LoVo (cell line): Measurements from ENCODE around the gene LRRTM4.
A peak's percentile ranks its signal among the peaks of the same experiment; 100 is the strongest.

Source experiments
- DNase-seq: peaks from one replicate; pipeline ENCODE4 v3.0.0-alpha.2; 2016; ENCODE audit warnings: low spot score

Gene LRRTM4

DNA sequence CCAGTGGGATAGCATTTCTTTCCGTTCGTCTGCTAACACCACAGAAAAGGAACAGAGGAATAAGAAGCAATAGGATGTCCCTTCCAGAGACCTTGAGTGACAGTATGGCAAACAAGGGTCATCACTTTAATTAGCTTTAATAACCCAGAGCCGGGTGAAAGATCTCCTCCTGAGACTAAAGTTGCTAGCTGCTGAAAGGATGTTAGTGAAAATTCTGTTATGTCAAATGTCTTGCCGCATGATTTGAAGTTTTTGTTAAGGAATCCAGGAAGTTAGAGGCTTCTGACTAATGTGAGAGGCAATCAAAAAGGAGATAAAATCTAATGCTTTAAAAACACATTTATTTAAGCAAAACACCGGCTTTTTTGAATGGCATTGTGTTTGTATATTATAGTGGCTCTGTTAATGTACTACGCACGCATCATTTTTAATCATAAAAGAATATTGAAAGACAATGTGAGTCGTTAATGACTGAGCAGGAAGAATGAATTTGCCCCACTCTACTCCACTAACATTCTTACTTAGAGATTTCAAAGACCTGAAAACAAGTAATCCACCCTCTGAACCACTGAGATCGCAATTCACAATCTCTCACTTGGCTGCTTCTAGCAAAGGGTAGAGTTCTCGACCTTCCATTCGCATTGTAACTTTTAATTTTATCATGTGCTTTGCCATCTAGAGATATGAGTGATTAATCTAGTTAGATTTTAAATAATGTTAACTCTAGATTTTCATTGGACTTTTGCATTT lies 536.6 kb downstream of the LRRTM4 start:
- DNase-seq = no peak

GRCh38 chr2:76984359-76984758 lies 537.8 kb downstream of the LRRTM4 start:
- no peak for DNase-seq

DNA sequence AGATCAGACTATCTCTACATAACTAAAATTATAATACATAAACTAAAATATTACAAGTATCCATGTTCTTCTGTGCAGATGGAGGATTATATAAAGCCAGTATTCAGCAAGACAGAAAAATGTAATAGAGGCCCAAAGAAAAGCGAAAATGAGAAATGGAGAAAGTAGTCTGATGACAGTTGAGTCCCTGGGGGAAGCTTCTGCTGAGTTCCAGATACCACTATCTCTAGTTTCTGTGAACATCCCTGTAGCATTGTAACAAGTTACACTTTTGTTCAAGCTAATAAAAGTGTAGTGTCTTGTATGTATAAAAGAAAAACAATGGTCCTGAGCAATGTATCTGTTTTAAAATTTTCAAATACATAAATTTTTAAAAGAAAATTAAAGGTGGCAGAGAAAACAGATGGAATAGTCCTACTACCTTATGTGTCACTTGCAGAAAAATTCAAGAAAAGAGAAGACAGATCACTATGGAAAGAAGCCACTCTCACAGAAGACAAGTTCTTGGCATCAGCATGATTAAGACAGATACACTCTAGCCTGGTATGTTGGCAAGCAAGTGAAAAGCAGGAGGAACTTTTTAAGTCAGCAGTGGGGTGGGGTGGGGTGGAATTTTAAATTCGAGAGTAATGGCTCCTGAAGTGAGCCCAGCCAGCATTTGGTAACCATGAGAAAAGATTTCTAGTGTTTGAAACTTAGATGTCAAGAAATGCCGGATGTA lies 541.9 kb downstream of the LRRTM4 start:
- DNase-seq = no peak

DNA sequence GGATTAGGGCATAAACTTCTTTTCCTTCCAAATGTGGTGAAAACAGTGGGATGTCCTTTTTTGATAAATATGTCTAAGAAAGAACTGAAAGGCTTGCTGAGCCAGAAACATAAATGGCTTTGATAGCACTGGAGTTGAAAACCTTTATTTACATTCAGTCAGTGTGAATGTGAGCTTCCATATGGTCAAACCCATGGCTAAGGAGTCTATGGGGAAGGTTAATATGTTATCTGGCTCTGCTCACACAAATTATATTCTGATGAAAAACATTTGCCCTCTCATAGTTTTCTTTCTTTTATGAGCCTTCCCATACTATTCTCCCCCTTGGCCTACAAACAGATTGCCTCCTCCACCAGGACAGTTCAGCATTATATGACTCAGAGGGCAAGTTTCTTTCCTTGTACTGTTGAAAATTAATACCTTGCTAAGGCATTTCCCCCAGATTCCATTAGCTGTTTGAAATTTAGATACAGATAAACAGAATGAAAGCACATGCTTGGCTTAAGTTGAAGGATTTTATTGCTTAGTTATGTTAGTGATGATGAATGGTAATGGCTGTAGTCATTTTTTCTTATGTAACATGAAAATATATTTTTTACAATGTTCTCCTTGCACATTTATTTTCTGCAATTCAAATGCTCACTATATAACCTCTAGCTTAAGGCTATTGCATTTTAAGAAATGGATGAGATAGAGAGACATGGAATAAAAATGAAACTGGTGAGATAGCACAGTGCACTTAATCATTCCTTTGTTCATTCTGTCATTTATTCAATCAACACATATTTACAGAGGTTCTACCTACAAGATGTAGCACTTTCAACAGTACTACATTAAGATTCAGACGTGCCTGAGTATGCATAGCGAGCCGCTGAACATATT lies 544.1 kb downstream of the LRRTM4 start:
- no peak for DNase-seq

GRCh38 chr2:76975752-76976151 lies 546.4 kb downstream of the LRRTM4 start:
- no peak for DNase-seq

- no peak for DNase-seq
Measured at GRCh38 chr2:76973610-76974009, 548.6 kb downstream of the LRRTM4 start.

GRCh38 chr2:76965772-76966171 lies 556.4 kb downstream of the LRRTM4 start:
- no peak for DNase-seq

- no peak for DNase-seq
Measured at GRCh38 chr2:76958749-76959148, 563.4 kb downstream of the LRRTM4 start.

DNA sequence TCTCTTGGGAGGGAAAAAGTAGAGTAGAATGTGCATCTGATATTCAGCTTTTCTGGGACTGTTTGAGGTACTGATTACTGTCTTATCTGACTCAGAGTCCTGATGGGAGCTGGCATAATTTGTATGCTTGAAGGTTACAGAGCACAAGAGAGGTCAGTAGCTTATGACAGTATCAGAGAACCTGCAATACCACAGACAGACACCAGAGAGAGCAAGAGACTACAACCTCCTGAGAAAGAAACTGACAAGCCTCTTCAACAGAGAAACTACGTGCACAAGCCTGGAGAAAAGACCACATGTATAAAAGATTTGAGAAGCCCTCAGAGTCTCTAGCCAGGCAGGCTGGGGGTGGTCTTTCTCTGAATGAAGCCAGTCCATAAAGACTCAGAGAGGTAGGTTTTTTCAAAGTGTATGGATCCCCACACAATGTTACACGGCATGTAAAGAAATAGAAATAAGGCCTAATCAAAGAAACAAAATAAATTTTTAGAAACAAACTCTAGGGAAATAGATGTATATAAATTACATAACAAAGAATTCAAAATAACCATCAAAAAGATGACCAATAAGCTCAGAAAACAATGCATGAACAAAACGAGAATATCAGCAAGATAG lies 568.3 kb downstream of the LRRTM4 start:
- peak; percentile 48 for DNase-seq

DNA sequence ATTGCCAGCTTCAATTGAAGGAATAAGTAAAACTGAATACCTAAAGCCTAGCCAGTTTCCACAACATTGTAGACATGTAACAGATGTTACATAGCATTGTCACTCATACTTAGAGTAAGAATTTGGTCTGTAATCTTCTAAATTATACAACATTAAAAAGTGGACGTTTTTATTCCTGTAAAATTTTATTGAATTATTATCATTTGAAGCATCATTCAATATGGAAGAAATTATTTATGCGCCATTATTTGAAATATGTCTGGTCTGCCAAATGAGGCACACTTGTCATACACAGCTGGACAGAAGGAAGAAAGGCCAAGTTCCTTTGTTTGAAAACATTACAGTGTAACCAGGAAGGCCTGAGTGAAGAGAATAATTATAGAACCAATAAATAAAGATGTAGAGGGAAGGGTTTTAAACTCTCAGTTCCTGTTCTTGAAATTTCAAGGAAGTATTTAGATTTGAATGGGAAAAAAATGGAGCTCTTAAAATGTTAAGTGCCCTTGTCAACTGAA lies 575.5 kb downstream of the LRRTM4 start:
- DNase-seq = no peak

DNA sequence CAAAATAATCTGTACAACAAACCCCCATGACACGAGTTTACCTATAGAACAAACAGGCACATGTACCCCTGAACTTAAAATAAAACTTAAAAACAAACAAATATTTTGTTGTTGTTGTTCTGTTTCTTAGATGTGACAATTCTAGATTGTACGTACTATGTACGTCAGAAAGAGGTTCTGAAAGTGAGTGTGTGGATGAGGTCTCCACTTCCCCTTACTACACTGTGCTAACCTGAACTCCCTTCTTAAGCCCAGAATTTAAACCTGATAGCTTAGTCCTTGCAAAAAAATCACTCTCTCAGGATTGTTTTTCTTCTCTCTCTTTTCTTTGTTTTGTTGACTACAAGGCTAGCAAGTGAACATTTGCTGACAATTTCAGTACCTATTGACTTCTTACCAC lies 581.6 kb downstream of the LRRTM4 start:
- DNase-seq = no peak

GRCh38 chr2:76938153-76938552 lies 584.0 kb downstream of the LRRTM4 start:
- no peak for DNase-seq

DNA sequence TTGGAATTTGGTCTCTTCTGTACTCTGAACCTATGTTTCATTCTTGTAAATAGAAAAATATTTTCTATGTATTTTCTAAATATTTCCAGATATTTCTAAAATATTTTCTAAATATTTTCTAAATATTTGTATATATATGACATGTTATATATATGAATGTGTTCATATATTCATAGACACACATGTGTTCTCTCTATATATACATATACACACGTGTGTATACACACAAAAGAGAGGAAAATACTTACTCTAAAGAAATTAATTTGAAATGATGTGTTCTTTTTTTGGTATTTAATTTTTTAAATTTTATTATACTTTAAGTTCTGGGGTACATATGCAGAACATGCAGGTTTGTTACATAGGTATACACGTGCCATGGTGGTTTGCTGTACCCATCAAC lies 589.6 kb downstream of the LRRTM4 start:
- DNase-seq = no peak

- no peak for DNase-seq
Measured at GRCh38 chr2:76930056-76930744, 592.0 kb downstream of the LRRTM4 start.

DNA sequence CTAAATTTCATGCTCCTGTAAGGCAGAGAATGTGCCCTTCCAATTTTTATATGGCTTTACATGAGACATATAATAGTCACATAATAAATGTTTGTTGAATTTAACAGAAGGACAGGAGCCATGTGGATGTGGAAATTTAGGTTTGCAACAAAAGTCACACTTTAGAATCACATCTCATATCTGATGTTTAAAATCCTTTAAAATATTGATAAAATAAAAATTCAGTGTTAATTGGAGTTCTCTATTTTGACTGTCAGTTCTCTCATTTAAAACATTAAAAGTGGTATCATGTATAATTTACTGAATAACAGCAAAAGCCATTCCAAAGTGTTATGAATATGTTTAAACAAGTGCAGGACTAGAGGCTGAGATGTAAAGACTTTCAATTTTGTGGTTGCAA lies 594.1 kb downstream of the LRRTM4 start:
- DNase-seq = no peak

DNA sequence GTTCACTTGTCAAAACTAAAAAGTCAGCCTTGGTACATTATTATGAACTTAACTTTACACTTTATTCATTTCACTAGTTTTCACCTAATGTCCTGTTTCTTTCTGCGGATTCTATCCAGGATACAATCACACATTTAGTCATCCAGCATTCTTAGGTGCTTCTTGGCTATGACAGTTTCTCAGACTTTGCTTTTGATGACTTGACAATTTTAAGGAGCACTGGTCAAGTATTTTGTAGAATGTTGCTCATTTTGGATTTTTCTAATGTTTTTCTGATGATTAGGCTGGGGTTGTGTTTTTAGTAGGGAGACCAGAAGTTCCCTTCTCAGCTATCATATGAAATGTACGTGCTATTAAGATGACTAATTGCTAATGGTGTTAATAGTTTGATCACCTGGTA lies 601.2 kb downstream of the LRRTM4 start:
- no peak for DNase-seq

DNA sequence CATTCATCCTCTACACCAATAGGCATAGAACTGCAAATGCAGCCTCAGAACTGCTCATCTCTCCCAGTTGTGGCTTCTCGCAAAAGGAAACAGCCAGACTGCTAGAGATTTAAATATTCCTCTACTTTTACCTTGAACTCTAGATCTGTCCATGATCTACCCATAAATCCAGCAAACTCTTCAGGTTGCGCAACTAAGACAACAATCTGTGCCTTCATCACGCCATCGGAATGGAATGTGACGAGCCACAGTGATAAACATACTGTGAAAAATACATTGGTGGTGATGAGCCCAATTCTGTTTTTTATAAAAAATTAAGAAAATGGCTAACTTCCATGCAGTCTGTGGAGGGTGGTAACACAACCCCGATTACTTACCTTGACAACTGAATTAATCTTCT lies 626.7 kb downstream of the LRRTM4 start:
- DNase-seq = peak; percentile 11

DNA sequence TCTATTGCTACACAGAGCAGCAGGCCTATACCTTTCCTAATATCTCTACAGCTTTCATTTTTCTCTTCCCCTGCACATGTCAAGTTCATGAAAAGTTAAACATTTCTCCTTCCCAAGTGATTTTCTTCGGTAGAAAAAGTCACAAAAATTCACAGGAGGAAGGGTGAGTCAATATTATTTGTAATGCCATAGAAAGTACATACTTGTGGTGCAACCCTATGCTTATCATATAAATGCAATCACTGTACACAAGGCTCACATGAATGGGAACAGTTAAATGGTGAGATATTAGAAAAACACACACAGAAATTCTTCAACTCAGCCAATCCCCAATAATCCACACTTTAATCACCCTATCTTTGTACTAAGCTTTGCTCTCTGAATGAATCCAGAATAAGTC lies 651.6 kb downstream of the LRRTM4 start:
- DNase-seq = no peak

DNA sequence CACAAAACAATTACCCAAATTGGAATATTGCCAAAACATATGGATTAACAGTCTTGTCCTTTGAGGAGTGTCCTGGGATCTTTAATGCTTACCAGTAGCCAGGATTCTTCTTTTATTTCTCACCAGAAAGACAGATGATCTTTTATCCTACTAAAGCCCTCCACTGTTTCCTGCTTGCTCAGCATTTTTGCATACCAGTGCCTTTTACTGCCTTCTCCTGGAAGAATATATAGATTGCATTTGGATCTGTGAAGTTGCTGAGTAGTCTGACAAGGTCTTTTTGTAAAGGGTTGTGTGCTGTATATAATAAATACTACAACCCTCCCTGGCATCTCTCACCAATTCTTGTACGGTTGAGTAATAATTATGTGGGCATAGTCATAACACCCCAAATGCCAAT lies 652.2 kb downstream of the LRRTM4 start:
- DNase-seq = no peak

- no peak for DNase-seq
Measured at GRCh38 chr2:76867854-76868253, 654.3 kb downstream of the LRRTM4 start.

DNA sequence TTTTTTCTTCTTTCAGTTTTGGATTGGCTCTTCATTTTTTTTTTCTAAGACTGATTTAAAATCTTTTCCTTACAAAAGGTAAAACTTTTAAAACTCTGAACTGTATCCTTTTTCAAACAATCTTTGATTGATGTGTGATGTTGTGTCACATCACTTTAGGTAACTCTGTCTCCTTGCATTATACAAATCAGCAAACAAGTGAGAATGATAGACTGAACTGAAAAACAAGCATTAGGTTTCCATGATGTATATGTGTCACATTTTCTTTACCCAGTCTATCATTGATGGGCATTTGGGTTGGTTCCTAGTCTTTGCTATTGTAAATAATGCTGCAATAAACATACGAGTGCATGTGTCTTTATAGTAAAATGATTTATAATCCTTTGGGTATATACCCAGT lies 655.7 kb downstream of the LRRTM4 start:
- DNase-seq = no peak

GRCh38 chr2:76862901-76863300 lies 659.3 kb downstream of the LRRTM4 start:
- DNase-seq = no peak
